SU-DHL-6 (cell line): Measurements from ENCODE around the gene SMIM17.

Experiments used
- CTCF ChIP-seq: fragments of 200-600 bp; sonication (generic); IDR thresholded peaks from one replicate; pipeline ENCODE4 v1.5.1; 2017; ENCODE audit warnings: antibody characterized with exemption, mild to moderate bottlenecking, low read length, moderate library complexity; ENCODE audit not compliant: insufficient read depth, poor library complexity, severe bottlenecking
- EZH2phosphoT487 ChIP-seq: fragments of 200-600 bp; sonication (generic), shearing (Covaris generic); conservative IDR thresholded peaks from 2 replicates; pipeline ENCODE4 v1.6.1; 2018; ENCODE audit warnings: mild to moderate bottlenecking, antibody characterized with exemption, low read length, moderate library complexity, mixed read lengths

GRCh38 chr19:56687031-56687430, 44.1 kb downstream of the SMIM17 start:
- TF ChIP-seq CTCF, result no peak
- TF ChIP-seq EZH2phosphoT487, result no peak
